Mucosa of gallbladder (tissue), 1 donor: Measurements from ENCODE around the gene CBX4. TPM values are rescaled to one million over a fixed set of nuclear protein-coding genes. Genes with fewer than 3 reads are reported as not detected.
A peak's percentile ranks its signal among the peaks of the same experiment; 100 is the strongest.

Experiments
- DNase-seq: peaks from one replicate; pipeline ENCODE4 v3.0.0-alpha.2; 2020; ENCODE audit warnings: low spot score
- total RNA-seq: library from RNA; stranded (reverse); gene quantifications from one replicate; pipeline ENCODE4 v1.2.1, GENCODE V29; 2021
- donor health status: DM: no; HTN: no; CAD: no.

Gene CBX4
- total RNA-seq, result 36.7 TPM

- DNase-seq, result peak; percentile 96
Observed at GRCh38 chr17:79839356-79840268, at the start of gene CBX4. Gene CBX4, minus strand, starts transcription at chr17:79839440. Its CDS starts 189 bp downstream, at chr17:79839251.

GRCh38 chr17:79888009-79888540 is 48.8 kb upstream of the CBX4 start:
- DNase-seq, result no peak

GRCh38 chr17:79887451-79887991 is 48.3 kb upstream of the CBX4 start:
- DNase-seq, result no peak

GRCh38 chr17:79883202-79883601 is 44.0 kb upstream of the CBX4 start:
- DNase-seq, result no peak

- no peak for DNase-seq
Observed at GRCh38 chr17:79878329-79878947, 39.2 kb upstream of the CBX4 start.

GRCh38 chr17:79877041-79877440 is 37.8 kb upstream of the CBX4 start:
- DNase-seq, result no peak

GRCh38 chr17:79875511-79875910 is 36.3 kb upstream of the CBX4 start:
- DNase-seq, result no peak

- no peak for DNase-seq
Observed at GRCh38 chr17:79874329-79874981, 35.2 kb upstream of the CBX4 start.

GRCh38 chr17:79873583-79873982 is 34.3 kb upstream of the CBX4 start:
- DNase-seq, result no peak

- no peak for DNase-seq
Observed at GRCh38 chr17:79872762-79873161, 33.5 kb upstream of the CBX4 start.

- no peak for DNase-seq
Observed at GRCh38 chr17:79871131-79871530, 31.9 kb upstream of the CBX4 start.

- no peak for DNase-seq
Observed at GRCh38 chr17:79870540-79870939, 31.3 kb upstream of the CBX4 start.

GRCh38 chr17:79866791-79867518 is 27.7 kb upstream of the CBX4 start:
- no peak for DNase-seq

- DNase-seq, result no peak
Observed at GRCh38 chr17:79865351-79866210, 26.3 kb upstream of the CBX4 start.

- no peak for DNase-seq
Observed at GRCh38 chr17:79864617-79865250, 25.5 kb upstream of the CBX4 start.

GRCh38 chr17:79864147-79864546 is 24.9 kb upstream of the CBX4 start:
- DNase-seq, result no peak

GRCh38 chr17:79862771-79863440 is 23.7 kb upstream of the CBX4 start:
- no peak for DNase-seq

- no peak for DNase-seq
Observed at GRCh38 chr17:79862238-79862637, 23.0 kb upstream of the CBX4 start.
